HG03135 (cell line): ENCODE results near the gene LEF1.

ENCODE experiments used
- ATAC-seq: cut with Tn5 transposase; IDR thresholded peaks from one replicate; pipeline ENCODE4 v1.9.1; 2021; ENCODE audit warnings: mild to moderate bottlenecking, moderate library complexity; ENCODE audit not compliant: unreplicated experiment

Gene LEF1

GRCh38 chr4:108168671-108169523 lies at the start of gene LEF1:
Gene LEF1, minus strand, starts transcription at chr4:108168932. Its CDS starts 1,165 bp downstream, at chr4:108167767.
- peak; percentile 33 for ATAC-seq

- no peak for ATAC-seq
These were observed 47.8 kb upstream of the LEF1 start for GRCh38 chr4:108216510-108216909.

- no peak for ATAC-seq
These were observed 46.3 kb upstream of the LEF1 start for GRCh38 chr4:108215055-108215454.

- ATAC-seq = no peak
These were observed 45.0 kb upstream of the LEF1 start for GRCh38 chr4:108213723-108214122.

GRCh38 chr4:108213308-108213707 lies 44.6 kb upstream of the LEF1 start:
- no peak for ATAC-seq

GRCh38 chr4:108210989-108211835 lies 42.5 kb upstream of the LEF1 start:
- no peak for ATAC-seq

GRCh38 chr4:108209489-108209888 lies 40.8 kb upstream of the LEF1 start:
- ATAC-seq = no peak

GRCh38 chr4:108205859-108206258 lies 37.1 kb upstream of the LEF1 start:
- ATAC-seq = no peak

- no peak for ATAC-seq
These were observed 35.8 kb upstream of the LEF1 start for GRCh38 chr4:108204518-108204917.

- no peak for ATAC-seq
These were observed 34.6 kb upstream of the LEF1 start for GRCh38 chr4:108203377-108203776.

- ATAC-seq = no peak
These were observed 33.0 kb upstream of the LEF1 start for GRCh38 chr4:108201774-108202173.

GRCh38 chr4:108199881-108200280 lies 31.1 kb upstream of the LEF1 start:
- no peak for ATAC-seq

- no peak for ATAC-seq
These were observed 25.3 kb upstream of the LEF1 start for GRCh38 chr4:108193886-108194672.

- ATAC-seq = no peak
These were observed 24.2 kb upstream of the LEF1 start for GRCh38 chr4:108192935-108193334.

GRCh38 chr4:108192056-108192455 lies 23.3 kb upstream of the LEF1 start:
- no peak for ATAC-seq

GRCh38 chr4:108191269-108191914 lies 22.7 kb upstream of the LEF1 start:
- ATAC-seq = no peak

GRCh38 chr4:108188770-108189169 lies 20.0 kb upstream of the LEF1 start:
- no peak for ATAC-seq

GRCh38 chr4:108185252-108185651 lies 16.5 kb upstream of the LEF1 start:
- ATAC-seq = no peak

- no peak for ATAC-seq
These were observed 15.8 kb upstream of the LEF1 start for GRCh38 chr4:108184453-108185049.

- ATAC-seq = peak; percentile 78
These were observed 13.0 kb upstream of the LEF1 start for GRCh38 chr4:108181704-108182103.
